GM21423 (cell line): ENCODE data around the gene GORASP1.
A peak's percentile ranks its signal among the peaks of the same experiment; 100 is the strongest.

Source experiments
- ATAC-seq: cut with Tn5 transposase; IDR thresholded peaks from one replicate; pipeline ENCODE4 v1.9.1; 2021; ENCODE audit warnings: mild to moderate bottlenecking, moderate library complexity; ENCODE audit not compliant: unreplicated experiment

Gene GORASP1

GRCh38 chr3:39126532-39127071 is 19.2 kb upstream of the GORASP1 start:
- ATAC-seq, result no peak

DNA sequence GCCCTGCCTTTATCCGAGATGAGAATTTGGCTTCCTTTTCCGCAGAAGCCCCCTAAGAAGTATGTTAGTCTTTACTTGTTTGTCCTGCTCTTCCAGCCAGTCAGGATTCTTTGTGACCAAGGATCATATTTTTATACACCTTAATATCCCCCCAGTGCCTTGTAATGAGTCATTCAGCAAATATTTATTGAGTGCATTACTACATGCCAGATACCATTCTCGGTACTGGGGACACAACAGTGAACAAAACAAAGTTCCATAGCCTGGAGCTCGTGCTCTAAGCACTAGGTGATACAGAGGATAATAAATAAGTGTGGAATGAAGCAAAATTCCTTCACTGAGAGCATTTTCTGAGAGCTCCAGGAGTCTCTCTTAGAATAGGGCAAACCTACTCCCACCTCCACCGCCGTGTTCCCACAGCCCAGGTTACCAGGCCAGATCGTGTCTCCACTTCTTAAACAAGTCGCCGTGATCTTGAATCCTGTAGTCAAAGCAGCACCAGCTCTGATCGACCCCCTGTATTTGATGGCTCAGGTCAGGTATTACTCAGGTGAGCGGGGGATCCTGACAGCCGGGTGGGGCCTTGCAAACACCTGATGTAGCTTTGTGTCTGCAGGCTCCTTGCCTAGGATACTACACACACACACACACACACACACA is 18.5 kb upstream of the GORASP1 start:
- no peak for ATAC-seq

GRCh38 chr3:39124876-39125840 is 17.7 kb upstream of the GORASP1 start:
- ATAC-seq, result no peak

DNA sequence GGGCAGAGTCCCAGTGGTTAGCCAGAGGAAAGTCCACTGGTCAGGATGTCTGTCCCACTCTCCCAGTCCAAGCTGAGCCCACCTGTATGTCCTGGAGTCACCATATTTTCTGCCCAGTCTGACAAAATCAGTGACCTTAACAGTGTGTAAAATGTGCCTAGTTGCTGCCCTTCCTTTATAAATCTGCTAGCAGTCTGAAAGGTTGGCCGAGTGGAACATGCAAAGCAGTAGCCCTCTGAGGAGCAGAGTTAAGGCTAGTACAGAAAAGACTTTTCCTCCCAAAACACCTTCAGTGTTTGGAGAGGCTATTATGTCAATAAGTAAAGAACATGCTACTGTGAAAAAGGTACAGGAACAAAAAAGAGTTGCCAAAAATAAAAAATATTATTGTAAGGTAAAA is 15.4 kb upstream of the GORASP1 start:
- peak; percentile 79 for ATAC-seq

DNA sequence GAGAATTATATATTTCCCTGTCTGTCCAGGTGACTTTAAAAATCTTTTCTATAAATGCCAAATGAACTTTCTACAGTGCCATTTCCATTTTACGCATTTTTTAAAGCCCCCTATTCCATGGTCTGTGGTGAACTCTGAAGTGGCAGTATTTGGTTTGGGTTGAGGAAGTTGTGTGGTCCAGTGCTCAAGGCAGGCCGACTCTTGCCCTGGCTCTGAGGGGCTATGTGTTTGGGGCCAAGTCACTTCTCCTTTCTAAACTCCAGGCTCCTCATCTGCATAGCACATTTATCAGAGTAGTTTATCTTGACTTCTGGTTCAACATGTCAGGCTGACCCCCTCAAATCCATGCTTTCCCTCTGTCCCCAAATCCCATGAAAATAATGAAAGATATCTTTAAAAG is 14.2 kb upstream of the GORASP1 start:
- no peak for ATAC-seq

- no peak for ATAC-seq
These were observed 11.7 kb upstream of the GORASP1 start for GRCh38 chr3:39118931-39119660.

DNA sequence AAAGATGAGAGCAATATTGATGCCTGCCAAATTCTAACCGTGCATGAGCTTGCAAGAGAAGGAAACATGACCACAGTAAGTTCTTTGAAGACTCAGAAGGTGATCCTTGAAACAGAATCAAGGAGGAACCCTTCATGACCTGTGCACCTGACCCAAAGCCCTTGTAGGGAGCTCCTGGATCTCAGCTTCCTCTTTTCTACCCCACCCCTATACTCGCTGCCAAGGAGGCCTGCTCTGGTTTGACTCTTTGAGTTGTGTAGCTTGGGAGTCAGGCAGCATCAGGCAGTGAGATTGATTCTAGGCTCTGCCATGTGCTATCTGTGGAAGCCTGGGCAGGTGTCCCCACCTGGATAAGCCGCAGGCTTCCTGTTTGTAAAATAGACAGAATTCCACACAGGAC is 10.7 kb upstream of the GORASP1 start:
- ATAC-seq, result no peak

- ATAC-seq, result no peak
These were observed 8.4 kb upstream of the GORASP1 start for GRCh38 chr3:39115870-39116269.

DNA sequence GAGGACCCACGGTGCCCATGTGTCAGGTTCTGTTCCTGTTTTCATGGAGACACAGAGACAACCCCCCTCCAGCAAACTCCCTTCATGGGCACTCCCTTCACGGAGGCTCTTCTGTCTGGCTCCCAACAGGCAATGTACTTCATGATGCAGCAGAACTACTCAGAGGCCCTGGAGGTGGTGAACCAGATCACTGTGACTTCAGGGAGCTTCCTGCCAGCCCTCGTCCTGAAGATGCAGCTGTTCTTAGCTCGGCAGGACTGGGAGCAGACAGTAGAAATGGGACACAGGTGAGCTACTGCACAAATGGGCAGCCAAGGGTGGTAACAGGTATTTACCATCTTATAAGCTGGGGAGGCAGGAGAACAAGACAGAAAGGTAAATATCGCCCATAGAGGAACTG is 7.0 kb upstream of the GORASP1 start:
- ATAC-seq, result no peak

DNA sequence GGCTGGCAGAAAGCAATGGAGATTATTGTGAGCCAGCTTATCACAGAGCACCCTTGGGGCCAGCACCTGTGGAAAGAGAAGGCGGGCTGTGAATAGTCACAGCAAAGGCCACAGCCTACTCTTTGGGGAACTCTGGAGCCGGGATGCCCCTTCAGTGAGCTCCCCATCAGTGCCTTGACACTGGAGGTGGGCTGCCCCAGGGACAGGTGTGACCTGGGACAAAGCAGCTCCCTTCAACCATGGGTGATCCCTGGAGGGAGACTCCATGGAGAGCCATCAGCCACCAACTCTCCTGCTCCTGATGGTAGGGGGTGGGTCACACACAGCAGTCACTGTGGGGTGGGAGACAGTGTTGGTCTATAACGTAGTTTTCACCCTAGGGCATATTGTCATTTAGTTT is 5.9 kb upstream of the GORASP1 start:
- ATAC-seq, result no peak

DNA sequence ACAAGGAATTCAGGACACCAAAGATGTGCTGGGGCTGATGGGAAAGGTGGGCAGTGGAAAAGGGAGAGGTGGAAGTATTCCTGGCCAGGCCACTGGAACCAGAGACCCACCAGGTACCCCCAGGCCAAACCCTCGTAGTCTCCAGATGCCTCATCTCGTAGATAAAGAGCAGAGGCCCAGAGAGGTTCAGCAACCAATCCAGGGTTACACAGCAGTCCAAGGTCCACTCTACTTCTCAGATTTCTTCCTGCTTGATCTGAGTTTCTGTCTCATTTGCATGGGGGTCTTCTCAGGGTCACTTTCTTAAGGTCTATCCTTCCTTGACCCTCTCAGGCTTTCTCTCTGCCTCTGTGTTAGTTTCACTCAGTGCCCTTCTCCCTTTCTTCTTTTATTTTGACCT is 5.1 kb upstream of the GORASP1 start:
- no peak for ATAC-seq

DNA sequence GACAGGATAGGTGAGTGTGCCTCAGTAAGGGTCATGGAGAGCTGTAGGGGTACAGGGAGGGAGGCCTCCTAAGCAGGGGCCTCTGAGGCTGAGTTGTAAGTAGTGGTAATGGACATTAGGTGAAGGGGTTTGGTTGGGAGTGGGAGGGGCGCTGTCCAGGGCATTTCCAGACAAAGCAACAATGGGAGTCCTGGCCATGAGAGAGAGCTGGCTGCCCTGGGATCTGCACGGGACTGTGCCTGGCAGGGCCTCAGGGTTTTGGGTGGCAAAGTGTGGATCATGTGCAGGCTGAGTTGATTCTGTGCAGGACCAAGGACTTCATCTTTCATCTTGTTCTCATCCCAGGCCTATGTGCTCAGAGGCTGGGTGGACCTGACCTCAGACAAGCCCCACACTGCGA is 4.7 kb upstream of the GORASP1 start:
- no peak for ATAC-seq

DNA sequence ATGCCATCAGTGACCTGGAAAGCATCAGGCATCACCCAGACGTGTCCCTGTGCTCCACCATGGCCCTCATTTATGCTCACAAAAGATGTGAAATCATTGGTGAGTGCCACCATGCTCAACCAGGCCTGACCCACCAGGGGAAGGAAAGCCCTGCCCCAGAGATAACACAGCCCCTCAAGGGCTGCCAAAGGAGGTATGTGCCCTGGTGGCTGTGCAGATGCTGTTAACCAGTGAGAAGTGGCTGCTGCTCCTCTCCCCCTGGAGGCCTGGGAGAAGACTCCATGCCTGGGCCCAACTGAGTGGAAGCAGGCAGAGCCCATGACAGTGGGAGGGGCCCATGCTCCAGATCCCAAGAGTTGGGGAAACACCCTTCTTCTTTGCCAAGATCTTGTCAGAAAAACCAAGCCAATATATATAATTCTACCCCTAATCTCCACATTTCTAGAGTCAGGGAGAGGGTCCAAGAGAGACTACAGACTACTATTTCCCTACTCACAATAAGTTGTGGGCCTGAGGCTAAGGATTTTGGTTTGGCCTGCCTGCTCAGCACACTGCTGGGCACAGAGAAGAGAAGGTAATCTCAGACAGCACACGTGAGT is 2.7 kb upstream of the GORASP1 start:
- ATAC-seq, result no peak

GRCh38 chr3:39109086-39109485 is 1.7 kb upstream of the GORASP1 start:
- no peak for ATAC-seq

- ATAC-seq, result peak; percentile 85
These were observed 828 bp upstream of the GORASP1 start for GRCh38 chr3:39108200-39108710.

GRCh38 chr3:39106851-39107387 is 508 bp downstream of the GORASP1 start:
- no peak for ATAC-seq

DNA sequence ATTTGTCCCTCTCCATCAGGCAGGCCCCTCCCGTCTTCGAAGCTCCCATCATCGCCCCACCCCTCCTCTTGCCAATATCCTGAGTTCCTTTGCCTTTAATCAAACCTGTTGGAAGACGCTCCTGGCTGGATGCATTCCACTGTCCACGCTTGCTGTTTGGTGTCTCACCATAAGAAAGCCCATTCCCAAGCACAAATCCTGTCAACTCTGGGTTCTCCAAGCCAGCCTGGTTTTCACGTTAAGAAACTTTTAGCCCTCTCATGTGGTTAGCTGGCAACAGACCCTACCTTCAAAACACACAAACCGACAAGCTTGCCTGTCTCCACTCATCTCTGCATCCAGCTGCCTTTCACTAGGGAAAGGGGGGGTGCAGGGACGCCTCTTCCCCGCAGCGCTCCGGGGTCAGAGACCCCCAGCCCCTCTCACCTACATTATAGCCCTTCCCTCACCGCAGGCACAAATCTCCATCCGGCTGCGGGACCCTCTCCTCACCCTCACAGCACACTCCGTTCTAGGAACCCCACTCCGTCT is 1.1 kb downstream of the GORASP1 start:
- ATAC-seq, result no peak

GRCh38 chr3:39105687-39106063 is 1.8 kb downstream of the GORASP1 start:
- no peak for ATAC-seq

- ATAC-seq, result no peak
These were observed 2.3 kb downstream of the GORASP1 start for GRCh38 chr3:39104961-39105686.
